Lower lobe of right lung (tissue), 2 donors: ENCODE measurements around the gene ELMOD1. TPM values are rescaled to one million over a fixed set of nuclear protein-coding genes. Genes with fewer than 3 reads are reported as not detected.

ENCODE experiments used
- ATAC-seq, 2 donors: fragments of 200-7000 bp; cut with Tn5 transposase; one replicate each; pipeline ENCODE4 v1.9.1; 2020 to 2022; ENCODE audit warnings: mild to moderate bottlenecking in 2 of 2, moderate library complexity in 2 of 2
- DNase-seq: peaks from one replicate; pipeline ENCODE4 v3.0.0-alpha.2; 2020
- H3K27ac ChIP-seq: fragments of 200-600 bp; one replicate; pipeline ENCODE4 v1.8.0; 2022
- H3K27me3 ChIP-seq: fragments of 200-600 bp; one replicate; pipeline ENCODE4 v1.8.0; 2022; ENCODE audit warnings: low read depth
- H3K36me3 ChIP-seq: fragments of 200-600 bp; one replicate; pipeline ENCODE4 v1.8.0; 2022; ENCODE audit warnings: mild to moderate bottlenecking
- H3K4me1 ChIP-seq: fragments of 200-600 bp; one replicate; pipeline ENCODE4 v1.8.0; 2022
- H3K4me3 ChIP-seq: fragments of 200-600 bp; one replicate; pipeline ENCODE4 v1.8.0; 2022; ENCODE audit warnings: mild to moderate bottlenecking
- H3K9me3 ChIP-seq: fragments of 200-600 bp; one replicate; pipeline ENCODE4 v1.8.0; 2022
- intact Hi-C: fragments of 100-400 bp; cut with DNase I; formaldehyde crosslinking; loops from one replicate; pipeline ENCODE4 v1.11.0; 2022
- total RNA-seq: library from RNA; stranded (reverse); fragmentation: NEBNext Ultra II Directional; extraction: Animal tissue kit (Norgen Biotek cat#: 25700); gene quantifications from one replicate; pipeline ENCODE4 v1.2.1, GENCODE V29; 2021
- TF ChIP-seq, protein P1 (sequence below): fragments of 200-600 bp; IDR thresholded peaks from one replicate; pipeline ENCODE4 v1.8.0; 2022; ENCODE audit warnings: antibody characterized with exemption, mild to moderate bottlenecking
- donor health status: DM: no; HTN: yes; CAD: no; lungs with severe emphysema.

ELMOD1 gene
- total RNA-seq, 1 donor from 2014 or later, result 1.8 TPM

DNA sequence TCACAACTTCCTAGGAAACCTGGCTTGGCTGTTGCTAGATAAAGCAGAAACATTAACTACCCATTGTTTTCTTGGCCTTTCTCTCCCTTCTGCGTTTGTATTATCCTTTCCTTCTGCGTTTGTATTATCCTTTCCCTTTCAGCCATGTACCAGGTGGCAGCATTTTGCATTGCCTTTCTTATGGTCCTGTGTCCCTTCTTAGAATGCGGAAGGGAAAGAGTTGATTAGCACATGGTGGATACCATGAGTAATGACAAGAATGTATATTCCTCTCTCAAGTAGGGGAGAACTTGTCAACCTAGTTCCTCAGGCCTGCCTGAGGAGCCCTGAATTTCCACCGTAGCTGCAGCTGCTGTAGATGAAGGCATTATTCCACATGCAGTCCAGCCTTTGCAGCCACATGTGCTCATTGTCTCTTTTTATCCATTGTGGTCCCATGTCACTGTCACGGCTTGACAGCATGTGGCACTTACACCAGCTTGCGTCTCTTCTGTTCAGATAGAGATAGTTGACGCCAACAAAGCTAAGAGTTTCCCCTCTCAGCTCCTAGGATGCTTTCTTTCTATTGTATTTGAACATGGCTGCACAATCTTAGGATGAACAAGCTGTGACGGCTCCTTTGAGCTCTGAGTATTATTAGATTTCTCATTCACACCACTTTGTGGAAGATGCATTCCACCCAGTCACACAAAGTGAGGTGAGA, 76.1 kb downstream of the ELMOD1 start:
- no peaks in the 10 kb centered on the region for H3K9me3 ChIP-seq
- no peaks in the 10 kb centered on the region for H3K4me1 ChIP-seq
- H3K27me3 ChIP-seq, result no peaks in the 10 kb centered on the region
- H3K27ac ChIP-seq, result no peak overlapping the region
- intact Hi-C loops, result no loop called here
- TF ChIP-seq, protein P1, sequence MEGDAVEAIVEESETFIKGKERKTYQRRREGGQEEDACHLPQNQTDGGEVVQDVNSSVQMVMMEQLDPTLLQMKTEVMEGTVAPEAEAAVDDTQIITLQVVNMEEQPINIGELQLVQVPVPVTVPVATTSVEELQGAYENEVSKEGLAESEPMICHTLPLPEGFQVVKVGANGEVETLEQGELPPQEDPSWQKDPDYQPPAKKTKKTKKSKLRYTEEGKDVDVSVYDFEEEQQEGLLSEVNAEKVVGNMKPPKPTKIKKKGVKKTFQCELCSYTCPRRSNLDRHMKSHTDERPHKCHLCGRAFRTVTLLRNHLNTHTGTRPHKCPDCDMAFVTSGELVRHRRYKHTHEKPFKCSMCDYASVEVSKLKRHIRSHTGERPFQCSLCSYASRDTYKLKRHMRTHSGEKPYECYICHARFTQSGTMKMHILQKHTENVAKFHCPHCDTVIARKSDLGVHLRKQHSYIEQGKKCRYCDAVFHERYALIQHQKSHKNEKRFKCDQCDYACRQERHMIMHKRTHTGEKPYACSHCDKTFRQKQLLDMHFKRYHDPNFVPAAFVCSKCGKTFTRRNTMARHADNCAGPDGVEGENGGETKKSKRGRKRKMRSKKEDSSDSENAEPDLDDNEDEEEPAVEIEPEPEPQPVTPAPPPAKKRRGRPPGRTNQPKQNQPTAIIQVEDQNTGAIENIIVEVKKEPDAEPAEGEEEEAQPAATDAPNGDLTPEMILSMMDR, result no peak
- DNase-seq (no peak), ATAC-seq (no peak)
- no peaks in the 10 kb centered on the region for H3K36me3 ChIP-seq
- no peak overlapping the region for H3K4me3 ChIP-seq

DNA sequence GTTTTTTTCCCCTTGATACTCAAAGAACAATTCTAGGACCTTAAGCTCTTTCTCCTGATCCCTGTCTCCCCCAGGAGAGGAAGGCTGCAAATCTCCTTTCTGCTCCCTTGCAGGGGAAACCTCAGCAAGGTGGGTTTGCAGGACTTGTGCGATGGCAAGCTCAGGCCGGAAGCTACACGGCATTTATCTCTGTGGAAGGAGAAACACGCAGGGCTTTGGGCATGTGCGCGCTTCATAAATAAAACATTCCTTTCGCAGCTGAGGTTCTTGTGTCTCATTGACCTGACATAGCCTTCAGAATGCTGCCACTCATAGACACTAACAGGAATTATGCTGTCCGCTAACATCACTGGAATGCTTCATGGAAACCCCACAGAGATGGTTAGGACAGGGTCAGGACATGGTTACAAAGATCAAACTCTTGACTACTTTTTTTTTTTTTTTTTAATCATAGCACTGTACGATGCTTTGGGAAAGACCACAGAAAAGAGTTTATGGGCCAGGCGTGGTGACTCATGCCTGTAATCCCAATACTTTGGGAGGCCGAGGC, 78.3 kb downstream of the ELMOD1 start:
- no peak overlapping the region for H3K4me3 ChIP-seq
- H3K9me3 ChIP-seq, result no peaks in the 10 kb centered on the region
- H3K36me3 ChIP-seq, result no peaks in the 10 kb centered on the region
- no peak for DNase-seq
- no peaks in the 10 kb centered on the region for H3K27me3 ChIP-seq
- no peak overlapping the region for H3K27ac ChIP-seq
- no peak for ATAC-seq
- intact Hi-C loops, result no loop called here
- H3K4me1 ChIP-seq, result no peaks in the 10 kb centered on the region
- TF ChIP-seq, protein P1, result no peak

DNA sequence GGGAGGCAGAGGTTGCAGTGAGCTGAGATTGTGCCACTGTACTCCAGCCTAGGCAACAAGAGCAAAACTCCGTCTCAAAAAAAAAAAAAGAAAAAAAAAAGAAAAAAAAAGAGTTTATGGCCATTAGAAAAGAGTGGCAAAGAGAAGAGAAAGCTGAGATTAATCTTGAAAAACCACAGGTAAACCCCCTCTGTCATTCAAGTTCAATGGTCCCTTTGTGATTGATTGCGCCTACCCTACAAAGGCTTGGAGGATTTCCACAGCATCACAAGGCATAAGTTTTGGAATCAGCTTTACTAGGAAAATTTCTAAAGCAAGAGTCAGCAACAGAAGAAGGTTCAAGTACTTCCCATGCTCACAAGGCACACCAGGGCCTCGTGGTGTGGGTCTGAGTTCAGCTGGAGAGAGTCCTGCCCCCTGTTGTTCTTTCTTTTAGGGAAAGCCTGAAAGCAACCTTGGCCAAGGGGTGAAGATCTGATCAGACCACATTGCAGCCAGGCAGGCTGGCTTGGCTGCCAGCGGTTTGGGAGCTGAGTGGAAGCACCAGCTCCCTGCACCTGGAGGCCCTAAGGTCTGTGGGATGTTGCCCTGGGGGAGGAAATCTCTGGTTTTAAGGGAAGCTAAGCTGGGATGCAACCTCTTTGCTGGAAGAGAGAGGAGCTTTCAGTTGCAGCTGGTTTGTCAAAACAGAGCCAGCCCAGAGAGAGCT, 79.1 kb downstream of the ELMOD1 start:
- DNase-seq (no peak), ATAC-seq (no peak)
- H3K9me3 ChIP-seq, result no peaks in the 10 kb centered on the region
- TF ChIP-seq, protein P1, result no peak
- intact Hi-C loops, result no loop called here
- no peaks in the 10 kb centered on the region for H3K36me3 ChIP-seq
- no peak overlapping the region for H3K27ac ChIP-seq
- H3K4me1 ChIP-seq, result no peaks in the 10 kb centered on the region
- no peaks in the 10 kb centered on the region for H3K27me3 ChIP-seq
- H3K4me3 ChIP-seq, result no peak overlapping the region

- Histone ChIP-seq H3K4me1 (no peaks in the 10 kb centered on the region), H3K27me3 (no peaks in the 10 kb centered on the region), H3K4me3 (no peak overlapping the region), H3K36me3 (no peaks in the 10 kb centered on the region), H3K27ac (no peak overlapping the region), H3K9me3 (no peaks in the 10 kb centered on the region)
- ATAC-seq, result no peak
- DNase-seq, result no peak
- TF ChIP-seq, protein P1, result no peak
- intact Hi-C loops, result no loop called here
These were observed 85.0 kb downstream of the ELMOD1 start for GRCh38 chr11:107675902-107676301.

GRCh38 chr11:107676336-107677057, 85.5 kb downstream of the ELMOD1 start:
- DNase-seq, result no peak
- no peak overlapping the region for H3K27ac ChIP-seq
- TF ChIP-seq, protein P1, result no peak
- no peak for ATAC-seq
- no peaks in the 10 kb centered on the region for H3K36me3 ChIP-seq
- H3K4me1 ChIP-seq, result no peaks in the 10 kb centered on the region
- intact Hi-C loops, result no loop called here
- H3K9me3 ChIP-seq, result no peaks in the 10 kb centered on the region
- no peak overlapping the region for H3K4me3 ChIP-seq
- no peaks in the 10 kb centered on the region for H3K27me3 ChIP-seq
